Brain microvascular endothelial cell (primary cell): Measurements from ENCODE around the gene EXOC7.

Experiments
- DNase-seq: peaks from one replicate; pipeline ENCODE4 v3.0.0-alpha.2; 2020
- H3K27ac ChIP-seq: fragments of 250-450 bp; sonication (Bioruptor Pico); 2 replicates; pipeline ENCODE4 v1.5.1; 2020; ENCODE audit warnings: mild to moderate bottlenecking, moderate library complexity
- H3K27me3 ChIP-seq: fragments of 250-450 bp; sonication (Bioruptor Pico); replicated peaks from 2 replicates; pipeline ENCODE4 v1.5.1; 2020; ENCODE audit warnings: mild to moderate bottlenecking
- H3K36me3 ChIP-seq: fragments of 250-450 bp; sonication (Bioruptor Pico); replicated peaks from 2 replicates; pipeline ENCODE4 v1.5.1; 2020; ENCODE audit warnings: mild to moderate bottlenecking
- H3K4me3 ChIP-seq: 2 replicates; pipeline ENCODE4 v1.5.1; 2011; ENCODE audit warnings: low read depth, mild to moderate bottlenecking, control low read depth, low read length, moderate library complexity
- in situ Hi-C: cut with HindIII; loops from 2 replicates; pipeline ENCODE4 v1.10.0; 2017; ENCODE audit warnings: low sequenced_read_pairs, low pct_ligation_motif_present
- TF ChIP-seq, protein P1 (sequence below): IDR thresholded peaks from 2 replicates; pipeline ENCODE4 v1.5.1; 2011; ENCODE audit warnings: low read depth, mild to moderate bottlenecking, moderate library complexity, low read length, control low read depth, inconsistent platforms; ENCODE audit errors: missing control alignments

The EXOC7 gene

DNA sequence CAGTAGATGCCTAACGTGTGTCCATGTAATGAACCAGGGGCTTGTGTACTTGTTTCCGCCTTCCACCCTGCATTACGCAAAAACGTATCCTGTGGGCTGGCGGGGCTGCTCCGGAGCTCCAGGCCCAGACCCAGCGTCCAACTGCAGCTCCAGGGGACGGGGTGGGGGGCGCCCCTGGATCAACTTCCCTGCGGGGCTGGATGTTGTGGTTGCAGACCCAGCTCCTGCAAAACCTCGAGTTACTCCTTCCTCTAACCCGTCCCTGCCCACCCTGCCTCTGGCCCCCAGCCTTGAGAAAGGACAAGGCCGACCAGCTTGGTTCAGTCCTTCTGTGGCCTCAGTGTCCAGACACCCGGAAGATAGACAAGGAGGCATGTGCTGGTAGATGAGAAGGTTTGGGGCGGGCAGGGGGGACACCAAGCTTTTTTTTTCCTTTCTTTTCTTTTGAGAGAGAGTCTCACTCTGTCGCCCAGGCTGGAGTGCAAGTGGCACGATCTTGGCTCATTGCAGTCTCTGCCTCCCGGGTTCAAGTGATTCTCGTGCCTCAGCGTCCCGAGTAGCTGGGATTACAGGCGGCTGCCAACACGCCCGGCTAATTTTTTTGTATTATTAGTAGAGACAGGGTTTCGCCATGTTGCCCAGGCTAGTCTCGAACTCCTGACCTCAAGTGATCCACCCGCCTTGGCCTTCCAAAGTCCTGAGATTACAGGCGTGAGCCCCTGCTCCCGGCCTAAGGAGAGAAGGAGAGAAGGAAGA, 731 bp upstream of the EXOC7 start:
- no peaks in the 10 kb centered on the region for H3K27me3 ChIP-seq
- H3K36me3 ChIP-seq, result peaks cover 18% of the 10 kb centered on the region
- H3K27ac ChIP-seq, result peak overlapping the region; percentile 63
- peak overlapping the region; percentile 91 for H3K4me3 ChIP-seq
- TF ChIP-seq, protein P1, sequence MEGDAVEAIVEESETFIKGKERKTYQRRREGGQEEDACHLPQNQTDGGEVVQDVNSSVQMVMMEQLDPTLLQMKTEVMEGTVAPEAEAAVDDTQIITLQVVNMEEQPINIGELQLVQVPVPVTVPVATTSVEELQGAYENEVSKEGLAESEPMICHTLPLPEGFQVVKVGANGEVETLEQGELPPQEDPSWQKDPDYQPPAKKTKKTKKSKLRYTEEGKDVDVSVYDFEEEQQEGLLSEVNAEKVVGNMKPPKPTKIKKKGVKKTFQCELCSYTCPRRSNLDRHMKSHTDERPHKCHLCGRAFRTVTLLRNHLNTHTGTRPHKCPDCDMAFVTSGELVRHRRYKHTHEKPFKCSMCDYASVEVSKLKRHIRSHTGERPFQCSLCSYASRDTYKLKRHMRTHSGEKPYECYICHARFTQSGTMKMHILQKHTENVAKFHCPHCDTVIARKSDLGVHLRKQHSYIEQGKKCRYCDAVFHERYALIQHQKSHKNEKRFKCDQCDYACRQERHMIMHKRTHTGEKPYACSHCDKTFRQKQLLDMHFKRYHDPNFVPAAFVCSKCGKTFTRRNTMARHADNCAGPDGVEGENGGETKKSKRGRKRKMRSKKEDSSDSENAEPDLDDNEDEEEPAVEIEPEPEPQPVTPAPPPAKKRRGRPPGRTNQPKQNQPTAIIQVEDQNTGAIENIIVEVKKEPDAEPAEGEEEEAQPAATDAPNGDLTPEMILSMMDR, result no peak
- DNase-seq, result no peak
- in situ Hi-C loops, result no loop called here

DNA sequence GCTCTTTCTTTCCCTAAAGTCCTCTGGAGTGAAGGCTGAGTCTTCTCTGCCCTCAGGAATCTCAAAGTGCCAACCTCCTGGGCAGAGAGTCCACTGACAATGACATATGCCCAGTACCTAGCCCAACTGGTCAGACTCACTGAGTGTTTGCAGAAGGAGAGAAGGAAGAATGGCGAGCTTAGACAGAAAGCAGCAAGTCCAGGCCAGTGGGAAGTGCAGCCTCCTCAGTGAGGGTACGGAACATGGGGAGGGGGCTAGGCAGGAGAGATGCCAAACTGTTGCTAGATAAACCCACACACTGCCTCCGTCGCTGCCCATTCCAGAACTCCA, 678 bp downstream of the EXOC7 start:
- H3K36me3 ChIP-seq, result peaks cover 25% of the 10 kb centered on the region
- H3K4me3 ChIP-seq, result peak overlapping the region; percentile 91
- no peak overlapping the region for H3K27ac ChIP-seq
- no peaks in the 10 kb centered on the region for H3K27me3 ChIP-seq
- in situ Hi-C loops, result no loop called here
- DNase-seq, result no peak
- TF ChIP-seq, protein P1, result no peak

DNA sequence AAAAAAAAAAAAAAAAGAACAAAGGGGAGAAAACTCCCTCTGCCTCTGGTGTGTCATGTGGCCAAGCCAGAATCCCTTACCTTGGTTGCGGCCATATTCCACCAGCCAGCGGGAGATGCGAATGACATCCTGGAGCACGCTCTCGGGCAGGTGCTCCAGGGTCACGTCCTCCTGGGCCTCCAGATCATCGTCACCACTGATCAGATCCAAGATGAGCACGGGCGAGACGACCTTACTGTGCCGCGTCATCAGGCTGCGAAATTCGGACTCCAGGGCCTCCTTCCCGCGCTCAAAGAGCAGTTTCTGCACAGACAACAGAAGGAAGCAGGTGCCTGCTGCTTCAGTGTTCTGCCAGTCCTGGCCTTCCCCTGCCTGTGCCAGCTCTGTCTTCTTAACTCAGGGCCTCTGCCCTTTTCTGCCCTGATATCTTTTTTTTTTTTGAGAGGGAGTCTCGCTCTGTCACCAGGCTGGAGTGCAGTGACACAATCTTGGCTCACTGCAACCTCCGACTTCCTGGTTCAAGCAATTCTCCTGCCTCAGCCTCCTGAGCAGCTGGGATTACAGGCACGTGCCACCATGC, 5.8 kb downstream of the EXOC7 start:
- Histone ChIP-seq H3K27me3 (no peaks in the 10 kb centered on the region), H3K27ac (no peak overlapping the region), H3K36me3 (peaks cover 63% of the 10 kb centered on the region), H3K4me3 (no peak overlapping the region)
- TF ChIP-seq, protein P1, result no peak
- DNase-seq, result no peak
- in situ Hi-C loops, result no loop called here

DNA sequence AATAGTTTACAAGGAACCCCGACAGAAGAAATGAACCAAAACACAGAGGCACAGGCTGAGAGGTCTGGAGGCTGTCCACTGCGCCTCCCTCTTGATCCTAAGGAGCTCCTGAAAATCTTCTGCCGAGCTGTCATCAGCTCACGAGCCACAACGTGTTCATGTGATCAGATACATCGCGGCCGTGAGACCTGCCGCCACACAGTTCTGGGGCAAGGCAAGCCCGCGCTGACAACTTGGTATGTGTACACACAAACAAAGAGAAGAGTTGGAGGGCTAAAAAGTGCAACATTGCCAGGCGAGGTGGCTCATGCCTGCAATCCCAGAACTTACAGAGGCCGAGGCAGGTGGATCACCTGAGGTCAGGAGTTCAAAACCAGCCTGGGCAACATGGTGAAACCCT, 7.6 kb downstream of the EXOC7 start:
- Histone ChIP-seq H3K27me3 (no peaks in the 10 kb centered on the region), H3K36me3 (peaks cover 58% of the 10 kb centered on the region), H3K4me3 (no peak overlapping the region), H3K27ac (no peak overlapping the region)
- DNase-seq, result no peak
- in situ Hi-C loops, result no loop called here
- TF ChIP-seq, protein P1, result no peak

DNA sequence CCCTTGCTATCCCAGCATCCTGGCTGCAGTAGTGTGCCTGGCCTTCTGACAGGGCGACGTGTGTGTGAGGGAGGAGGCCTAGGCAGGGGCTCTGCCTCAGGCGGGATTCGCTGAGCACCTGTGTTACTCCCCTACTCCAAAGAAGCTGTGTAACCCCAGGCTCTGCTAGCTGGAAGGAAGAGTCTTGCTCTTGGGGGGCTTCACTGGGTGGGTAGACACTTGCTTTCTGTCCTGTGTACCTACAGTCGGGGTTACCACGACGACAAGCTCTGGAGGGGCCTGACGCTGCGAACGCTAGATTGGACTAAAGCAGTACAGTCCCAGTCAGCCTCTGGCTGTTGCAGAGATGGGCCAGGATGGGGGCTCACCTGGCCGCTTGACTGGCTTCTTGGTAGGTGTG, 9.5 kb downstream of the EXOC7 start:
- Histone ChIP-seq H3K36me3 (peaks cover 67% of the 10 kb centered on the region), H3K27me3 (no peaks in the 10 kb centered on the region), H3K27ac (no peak overlapping the region), H3K4me3 (no peak overlapping the region)
- TF ChIP-seq, protein P1, result no peak
- DNase-seq, result no peak
- in situ Hi-C loops, result no loop called here
